CD1c-positive myeloid dendritic cell (primary cell): ENCODE results near the gene LRRC4C.

ENCODE experiments used
- DNase-seq: peaks from one replicate; pipeline ENCODE4 v3.0.0-alpha.2; 2016; ENCODE audit errors: extremely low spot score

The LRRC4C gene

DNA sequence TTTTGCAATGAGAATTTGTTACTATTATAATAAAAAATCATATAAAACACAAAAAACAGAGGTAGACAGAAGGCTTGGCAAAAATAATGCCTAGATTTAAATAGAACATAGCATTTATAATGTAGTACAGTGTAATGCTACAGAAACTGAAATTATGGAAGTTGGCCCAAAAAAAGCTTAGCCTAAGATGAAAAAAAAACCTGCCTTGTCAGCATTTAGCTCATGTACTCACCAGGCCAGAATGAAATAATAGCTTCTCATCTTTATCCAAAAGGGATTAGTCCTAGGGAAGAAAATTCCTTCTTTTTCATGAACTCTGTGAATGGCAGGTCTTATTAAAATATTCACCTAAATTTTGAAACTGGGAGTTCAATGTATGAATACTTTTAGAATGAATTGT lies 951.1 kb downstream of the LRRC4C start:
- no peak for DNase-seq

DNA sequence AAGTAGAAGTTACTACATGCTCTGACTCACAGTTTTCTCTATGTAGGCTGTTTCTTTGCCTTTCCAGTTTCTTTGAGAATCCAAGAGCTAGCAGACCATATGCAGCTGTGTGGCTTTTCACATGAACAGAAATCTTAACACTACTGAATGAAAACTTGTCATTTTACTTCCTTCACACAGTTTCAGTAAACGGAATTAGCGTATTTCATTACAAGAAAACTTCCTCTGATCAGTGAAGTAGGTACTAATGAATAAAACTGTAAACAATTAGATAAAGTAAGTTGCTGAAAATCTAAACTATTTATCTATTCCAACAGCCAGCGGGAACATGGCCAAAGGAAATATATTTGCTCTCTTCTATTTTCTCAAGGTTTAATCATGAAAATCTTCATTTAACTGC lies 953.2 kb downstream of the LRRC4C start:
- DNase-seq: no peak

GRCh38 chr11:40491341-40491740 lies 968.1 kb downstream of the LRRC4C start:
- no peak for DNase-seq

DNA sequence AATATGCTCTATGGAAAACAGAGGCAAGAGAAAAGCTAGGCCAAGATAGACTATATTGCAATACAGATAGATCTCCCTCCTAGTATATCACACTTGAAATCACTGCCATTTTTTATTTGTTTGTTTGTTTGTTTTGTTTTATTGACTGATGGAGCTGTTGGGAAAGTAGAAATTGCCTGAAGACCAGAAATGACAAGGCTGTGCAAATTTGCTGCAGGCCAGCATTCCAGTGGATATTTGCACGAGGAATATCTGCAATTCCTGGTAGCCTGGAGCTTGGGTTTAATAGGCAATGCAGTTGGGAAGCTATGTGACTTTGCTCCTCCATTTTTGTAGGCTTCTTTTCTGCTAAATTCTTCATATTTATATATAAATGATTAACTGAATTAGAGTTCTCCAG lies 991.7 kb downstream of the LRRC4C start:
- DNase-seq: no peak

- no peak for DNase-seq
Measured at GRCh38 chr11:40445391-40445790, 1014.1 kb downstream of the LRRC4C start.

GRCh38 chr11:40444151-40444550 lies 1015.3 kb downstream of the LRRC4C start:
- DNase-seq: no peak

DNA sequence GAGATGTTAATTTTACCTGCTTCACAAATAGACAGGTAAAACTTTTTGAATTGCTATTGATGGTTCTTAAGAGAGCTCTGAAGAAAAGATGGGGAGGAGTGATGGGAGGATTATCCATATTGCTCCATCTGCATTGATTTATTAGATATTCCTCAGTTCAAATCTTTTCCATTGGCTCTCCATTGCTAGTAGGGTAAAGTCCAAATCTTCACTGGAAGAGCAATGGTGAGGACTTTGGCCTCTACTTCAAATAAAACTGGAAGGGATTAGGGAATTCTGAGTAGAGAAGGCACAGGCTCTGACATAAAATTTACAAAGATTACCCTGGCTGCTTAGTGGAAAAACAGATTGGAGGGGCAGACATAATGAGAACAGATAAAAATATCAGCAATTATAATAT lies 1024.1 kb downstream of the LRRC4C start:
- DNase-seq: no peak

DNA sequence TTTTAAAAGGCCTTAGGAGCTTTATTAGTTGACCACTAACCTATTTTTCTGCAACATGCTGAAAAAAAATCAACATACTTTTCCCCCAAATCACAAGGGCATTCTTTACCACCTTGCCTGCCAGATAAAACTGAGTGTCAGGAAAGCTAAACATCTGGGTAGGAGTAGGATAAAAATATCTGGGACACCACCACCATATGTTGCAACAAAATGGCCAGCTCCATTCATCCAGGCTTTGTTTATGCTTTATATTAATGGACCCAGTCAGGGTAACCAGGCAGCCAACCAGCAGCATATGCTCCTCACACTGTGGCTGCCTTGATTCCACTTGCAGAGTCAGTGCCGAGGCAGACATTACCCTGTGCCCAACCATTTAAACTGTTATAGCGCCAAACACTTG lies 1024.5 kb downstream of the LRRC4C start:
- no peak for DNase-seq

GRCh38 chr11:40432358-40432757 lies 1027.1 kb downstream of the LRRC4C start:
- no peak for DNase-seq

DNA sequence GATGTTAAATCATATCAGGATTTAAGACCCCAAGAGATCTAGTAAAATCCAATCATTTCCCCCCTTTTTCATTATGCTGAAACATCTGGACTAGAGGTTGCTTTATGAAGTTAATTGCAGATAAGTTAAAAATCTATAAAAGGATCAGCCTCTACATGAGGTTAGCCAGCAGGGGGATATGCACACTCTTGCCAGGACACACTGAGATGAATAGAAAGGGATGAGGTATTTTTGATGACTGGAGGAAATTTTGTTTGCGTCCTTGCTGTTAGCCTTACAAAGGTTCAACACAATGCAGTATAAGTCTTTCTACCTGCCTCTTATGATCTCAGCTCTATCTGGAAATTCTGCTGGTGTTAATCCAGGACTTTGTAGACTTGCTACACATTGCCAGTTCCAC lies 1034.3 kb downstream of the LRRC4C start:
- DNase-seq: no peak

- DNase-seq: no peak
Measured at GRCh38 chr11:40421208-40421981, 1038.1 kb downstream of the LRRC4C start.

DNA sequence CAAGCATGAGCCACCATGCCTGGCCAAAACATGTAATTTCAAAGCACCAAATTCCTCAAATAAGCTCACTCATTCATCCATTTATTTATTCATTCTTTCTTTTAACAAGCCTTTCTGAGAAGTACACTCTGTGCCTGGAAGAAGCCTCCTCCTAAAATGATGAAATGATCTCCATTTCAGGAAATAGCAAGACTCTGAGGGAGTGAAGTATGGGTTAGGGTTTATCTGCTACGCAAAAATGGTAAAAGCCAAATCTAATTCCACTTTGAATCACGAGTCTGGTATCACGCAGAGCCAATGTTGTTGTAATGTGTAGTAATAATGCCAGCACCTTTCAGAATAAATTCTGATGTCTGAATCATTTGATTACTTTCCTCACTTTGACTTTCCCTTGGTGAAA lies 1041.8 kb downstream of the LRRC4C start:
- DNase-seq: no peak

DNA sequence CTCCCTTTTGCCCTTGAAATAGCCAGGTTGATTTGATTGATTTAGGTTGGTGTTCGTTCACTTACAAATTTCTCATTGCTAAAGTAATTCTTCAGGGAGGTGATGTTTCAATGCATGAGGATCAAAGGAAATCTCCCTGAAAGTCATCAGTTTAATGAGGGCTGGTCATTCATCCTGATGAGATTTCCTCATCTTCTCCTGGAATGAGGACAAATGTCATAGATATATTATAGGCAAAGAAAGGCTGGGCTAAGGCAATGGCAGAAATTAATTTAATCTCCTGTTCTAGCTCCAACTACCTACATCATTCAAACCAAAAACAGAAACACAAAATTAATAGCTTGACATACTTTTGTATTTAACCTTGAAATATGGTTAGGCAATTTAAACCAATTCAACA lies 1052.1 kb downstream of the LRRC4C start:
- DNase-seq: no peak

DNA sequence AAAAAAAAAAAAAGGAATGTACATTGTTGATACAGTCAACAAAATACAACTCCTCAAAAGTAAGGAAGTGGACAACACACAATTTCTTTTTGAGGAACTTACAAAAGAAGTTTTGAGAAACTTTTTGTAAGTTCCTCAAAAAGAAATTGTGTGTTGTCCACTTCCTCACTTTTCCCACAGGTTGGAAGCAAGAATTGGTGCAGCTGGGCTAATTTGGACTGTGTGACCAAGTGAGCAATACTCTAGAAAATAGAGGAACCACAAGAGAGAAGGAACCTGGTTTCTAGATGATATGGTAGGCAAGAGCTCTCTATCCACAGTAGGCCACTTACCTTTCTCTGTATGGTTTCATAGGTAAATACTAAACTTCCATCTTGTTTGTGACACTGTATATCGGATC lies 1053.8 kb downstream of the LRRC4C start:
- DNase-seq: peak; percentile 9

DNA sequence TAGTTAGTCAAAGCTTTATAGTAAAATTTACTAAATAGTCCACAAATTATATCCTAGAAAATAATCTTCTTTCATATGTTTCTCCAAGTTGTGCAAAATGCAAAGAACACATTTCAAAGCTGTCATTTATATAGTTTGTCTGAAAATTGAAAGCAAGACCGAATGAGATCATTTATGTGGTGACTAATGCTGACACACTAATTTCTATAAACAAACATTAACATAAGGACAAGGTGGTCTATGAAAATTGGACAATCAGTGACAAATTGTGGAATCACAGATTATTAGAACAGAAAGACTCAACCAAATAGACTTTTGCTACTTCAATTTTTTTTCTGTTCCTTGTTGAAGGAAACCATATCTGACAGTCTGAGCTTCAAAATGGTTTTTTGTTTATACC lies 1056.1 kb downstream of the LRRC4C start:
- DNase-seq: no peak

DNA sequence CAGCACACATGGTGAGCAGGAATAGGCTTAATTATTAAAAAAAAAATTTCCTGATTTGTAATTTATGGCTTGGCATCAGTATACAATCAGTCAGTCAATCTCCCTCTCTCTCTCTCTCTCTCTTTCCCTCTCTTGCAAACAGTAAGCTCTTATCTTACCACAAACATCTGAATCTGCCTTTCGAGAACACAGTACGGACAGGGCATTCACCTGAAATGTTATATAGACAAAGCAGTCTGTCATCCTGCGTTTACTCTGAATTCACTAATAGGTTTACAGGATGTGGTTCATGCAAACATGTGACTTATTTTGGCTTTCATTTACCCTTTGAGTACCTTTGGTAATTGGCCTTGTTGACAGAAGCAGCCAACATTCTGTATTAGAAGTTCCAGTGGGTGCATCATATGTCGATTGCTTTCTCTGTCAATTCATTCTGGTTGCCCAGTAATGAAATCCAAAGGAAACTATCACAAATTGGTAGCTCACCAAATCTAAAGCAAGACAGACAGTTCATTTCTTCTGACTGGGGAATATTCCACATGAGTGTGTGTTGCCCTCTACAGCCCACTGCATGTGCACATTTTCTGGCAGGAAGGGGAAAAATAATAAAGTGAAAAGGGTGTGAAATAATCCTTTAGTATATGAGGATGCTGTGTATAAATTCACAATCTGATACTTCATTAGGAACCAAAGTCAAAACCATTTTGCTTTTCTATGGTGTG lies 1058.2 kb downstream of the LRRC4C start:
- no peak for DNase-seq

DNA sequence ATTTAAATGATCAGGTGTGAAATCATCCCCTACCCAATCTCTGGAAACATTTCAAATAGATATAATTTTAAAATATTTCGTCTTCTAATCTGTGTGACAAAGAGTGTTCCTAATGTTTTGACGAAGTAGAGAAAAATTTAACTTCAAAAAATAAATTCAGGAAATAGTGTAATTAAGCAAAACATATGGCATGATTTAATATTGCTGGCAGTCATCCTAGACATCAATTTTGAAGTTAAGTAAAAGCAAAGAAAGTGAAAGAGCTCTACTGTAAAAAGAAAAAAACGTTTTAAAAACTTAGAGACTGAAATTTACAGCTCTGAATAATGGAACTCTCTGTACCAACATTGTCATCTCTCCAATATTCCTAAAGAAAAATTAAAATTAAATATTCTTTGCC lies 1062.3 kb downstream of the LRRC4C start:
- no peak for DNase-seq

GRCh38 chr11:40393511-40393910 lies 1065.9 kb downstream of the LRRC4C start:
- DNase-seq: no peak

GRCh38 chr11:40391679-40392078 lies 1067.8 kb downstream of the LRRC4C start:
- DNase-seq: no peak

DNA sequence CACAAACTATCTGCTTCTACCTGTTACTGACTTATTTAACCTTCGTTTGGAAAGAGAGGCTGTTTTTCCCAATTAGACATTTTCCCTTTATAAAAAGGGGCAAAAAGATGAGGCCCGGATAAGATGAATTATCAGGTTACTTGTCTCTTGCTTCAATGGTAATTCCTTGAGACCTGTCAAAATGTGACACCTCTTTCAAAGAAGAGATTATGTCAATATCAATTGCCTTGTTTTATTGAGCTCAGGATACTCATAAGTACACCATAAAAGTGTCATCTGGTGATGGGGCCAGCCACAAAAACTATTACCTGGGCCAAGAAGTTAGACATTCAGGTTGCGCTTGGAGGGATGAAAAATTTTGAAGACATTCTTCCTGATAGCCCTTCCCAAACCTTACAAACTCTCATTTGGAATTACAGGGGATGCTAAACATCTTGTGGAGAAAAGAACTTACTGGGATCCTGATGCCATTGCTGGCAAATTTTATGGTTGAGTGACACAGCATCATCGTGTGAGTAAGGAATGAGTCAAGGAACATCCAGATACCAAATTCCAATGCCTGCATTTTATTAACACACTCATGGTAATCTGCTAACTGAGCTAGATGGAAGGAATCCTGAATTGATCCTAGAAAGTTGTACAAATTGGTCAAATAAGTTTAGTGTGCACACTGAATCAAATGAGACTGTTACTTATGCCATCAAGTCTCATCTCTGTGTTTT lies 1071.2 kb downstream of the LRRC4C start:
- DNase-seq: no peak

- no peak for DNase-seq
Measured at GRCh38 chr11:40387240-40387980, 1072.0 kb downstream of the LRRC4C start.

DNA sequence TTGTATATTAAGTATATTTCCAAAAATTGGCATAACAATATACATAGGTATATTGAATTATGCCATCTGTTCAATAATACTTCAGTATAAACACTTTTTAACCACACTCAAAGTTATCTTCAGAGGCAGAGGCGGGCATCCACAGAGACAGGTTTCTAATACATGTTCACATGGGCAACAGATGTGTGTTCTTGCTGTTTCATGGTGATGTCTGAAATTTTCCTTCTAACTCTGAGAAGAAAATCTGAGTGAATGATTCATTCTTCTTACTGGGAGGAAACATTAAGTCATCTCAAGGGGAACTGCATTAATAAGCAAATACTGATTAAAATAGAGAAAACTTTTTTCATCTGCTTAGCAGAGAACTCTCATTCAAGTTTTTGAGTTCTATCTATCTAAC lies 1074.5 kb downstream of the LRRC4C start:
- DNase-seq: no peak
